HL-60 (cell line): ENCODE measurements around the gene SELENBP1.

Source experiments
- DNase-seq, 2 experiments: peaks; one replicate each; pipeline ENCODE4 v3.0.0-alpha.2; 2010 to 2020; ENCODE audit warnings: low read depth in 1 of 2, low spot score in 1 of 2
- H3K27ac ChIP-seq: fragments of 250-450 bp; sonication (Bioruptor Pico); replicated peaks from 2 replicates; pipeline ENCODE4 v1.5.1; 2020; ENCODE audit warnings: mild to moderate bottlenecking, moderate library complexity
- H3K27me3 ChIP-seq: fragments of 250-450 bp; sonication (Bioruptor Pico); 2 replicates; pipeline ENCODE4 v1.5.1; 2021; ENCODE audit warnings: mild to moderate bottlenecking, moderate library complexity; ENCODE audit not compliant: insufficient read depth, poor library complexity, severe bottlenecking
- H3K4me3 ChIP-seq: replicated peaks from 2 replicates; pipeline ENCODE4 v1.5.1; 2011; ENCODE audit warnings: mild to moderate bottlenecking, control low read depth, low read length; ENCODE audit not compliant: insufficient read depth
- CTCF ChIP-seq: IDR thresholded peaks from one replicate; pipeline ENCODE4 v1.5.1; 2011; ENCODE audit warnings: low read length, control low read depth, inconsistent platforms; ENCODE audit not compliant: insufficient read depth
- GABPA ChIP-seq: IDR thresholded peaks from 2 replicates; pipeline ENCODE4 v1.6.1; 2012; ENCODE audit warnings: low read depth
- POLR2AphosphoS5 ChIP-seq: IDR thresholded peaks from 2 replicates; pipeline ENCODE4 v1.6.1; 2012; ENCODE audit warnings: low read depth
- SPI1 ChIP-seq: IDR thresholded peaks from 2 replicates; pipeline ENCODE4 v1.6.1; 2012; ENCODE audit warnings: low read depth, mild to moderate bottlenecking, borderline replicate concordance
- TF ChIP-seq, protein P1 (sequence below): IDR thresholded peaks from 2 replicates; pipeline ENCODE4 v1.6.1; 2012; ENCODE audit warnings: low read depth; ENCODE audit not compliant: insufficient replicate concordance

Gene SELENBP1

DNA sequence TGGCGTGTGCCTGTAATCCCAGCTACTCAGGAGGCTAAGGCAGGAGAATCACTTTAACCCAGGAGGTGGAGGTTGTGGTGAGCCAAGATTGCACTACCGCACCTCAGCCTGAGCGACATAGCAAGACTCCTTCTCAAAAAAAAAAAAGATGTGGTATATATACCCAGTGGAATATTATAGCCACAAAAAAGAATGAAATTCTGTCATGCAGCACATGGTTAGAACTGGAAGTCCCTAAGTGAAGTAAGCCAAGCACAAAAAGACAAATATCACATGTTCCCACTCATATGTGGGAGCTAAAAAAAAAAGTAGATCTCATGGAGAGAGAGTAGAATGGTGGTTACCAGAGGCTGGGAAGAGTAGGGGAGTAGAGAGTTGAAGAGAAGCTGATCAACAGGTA is 45.6 kb upstream of the SELENBP1 start:
- H3K27me3 ChIP-seq = no peaks in the 10 kb centered on the region
- no peak overlapping the region for H3K27ac ChIP-seq
- DNase-seq = no peak
- no peak for TF ChIP-seq GABPA
- no peak for TF ChIP-seq POLR2AphosphoS5
- TF ChIP-seq, protein P1, sequence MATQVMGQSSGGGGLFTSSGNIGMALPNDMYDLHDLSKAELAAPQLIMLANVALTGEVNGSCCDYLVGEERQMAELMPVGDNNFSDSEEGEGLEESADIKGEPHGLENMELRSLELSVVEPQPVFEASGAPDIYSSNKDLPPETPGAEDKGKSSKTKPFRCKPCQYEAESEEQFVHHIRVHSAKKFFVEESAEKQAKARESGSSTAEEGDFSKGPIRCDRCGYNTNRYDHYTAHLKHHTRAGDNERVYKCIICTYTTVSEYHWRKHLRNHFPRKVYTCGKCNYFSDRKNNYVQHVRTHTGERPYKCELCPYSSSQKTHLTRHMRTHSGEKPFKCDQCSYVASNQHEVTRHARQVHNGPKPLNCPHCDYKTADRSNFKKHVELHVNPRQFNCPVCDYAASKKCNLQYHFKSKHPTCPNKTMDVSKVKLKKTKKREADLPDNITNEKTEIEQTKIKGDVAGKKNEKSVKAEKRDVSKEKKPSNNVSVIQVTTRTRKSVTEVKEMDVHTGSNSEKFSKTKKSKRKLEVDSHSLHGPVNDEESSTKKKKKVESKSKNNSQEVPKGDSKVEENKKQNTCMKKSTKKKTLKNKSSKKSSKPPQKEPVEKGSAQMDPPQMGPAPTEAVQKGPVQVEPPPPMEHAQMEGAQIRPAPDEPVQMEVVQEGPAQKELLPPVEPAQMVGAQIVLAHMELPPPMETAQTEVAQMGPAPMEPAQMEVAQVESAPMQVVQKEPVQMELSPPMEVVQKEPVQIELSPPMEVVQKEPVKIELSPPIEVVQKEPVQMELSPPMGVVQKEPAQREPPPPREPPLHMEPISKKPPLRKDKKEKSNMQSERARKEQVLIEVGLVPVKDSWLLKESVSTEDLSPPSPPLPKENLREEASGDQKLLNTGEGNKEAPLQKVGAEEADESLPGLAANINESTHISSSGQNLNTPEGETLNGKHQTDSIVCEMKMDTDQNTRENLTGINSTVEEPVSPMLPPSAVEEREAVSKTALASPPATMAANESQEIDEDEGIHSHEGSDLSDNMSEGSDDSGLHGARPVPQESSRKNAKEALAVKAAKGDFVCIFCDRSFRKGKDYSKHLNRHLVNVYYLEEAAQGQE = no peak
- no peak for TF ChIP-seq SPI1
- no peak for TF ChIP-seq CTCF
- no peak overlapping the region for H3K4me3 ChIP-seq

- H3K4me3 ChIP-seq = no peak overlapping the region
- no peaks in the 10 kb centered on the region for H3K27me3 ChIP-seq
- no peak for DNase-seq
- no peak overlapping the region for H3K27ac ChIP-seq
- no peak for TF ChIP-seq GABPA
- TF ChIP-seq, protein P1 = no peak
- TF ChIP-seq SPI1 = no peak
- no peak for TF ChIP-seq POLR2AphosphoS5
- TF ChIP-seq CTCF = no peak
Observed at GRCh38 chr1:151416231-151416630, 43.7 kb upstream of the SELENBP1 start.

- DNase-seq = no peak
- no peak for TF ChIP-seq POLR2AphosphoS5
- TF ChIP-seq, protein P1 = no peak
- TF ChIP-seq CTCF = no peak
- no peak for TF ChIP-seq SPI1
- TF ChIP-seq GABPA = no peak
- H3K4me3 ChIP-seq = no peak overlapping the region
- no peak overlapping the region for H3K27ac ChIP-seq
- no peaks in the 10 kb centered on the region for H3K27me3 ChIP-seq
Observed at GRCh38 chr1:151411884-151412283, 39.4 kb upstream of the SELENBP1 start.
